ENCODE measurements around the gene RUNDC3A.

The RUNDC3A gene

DNA sequence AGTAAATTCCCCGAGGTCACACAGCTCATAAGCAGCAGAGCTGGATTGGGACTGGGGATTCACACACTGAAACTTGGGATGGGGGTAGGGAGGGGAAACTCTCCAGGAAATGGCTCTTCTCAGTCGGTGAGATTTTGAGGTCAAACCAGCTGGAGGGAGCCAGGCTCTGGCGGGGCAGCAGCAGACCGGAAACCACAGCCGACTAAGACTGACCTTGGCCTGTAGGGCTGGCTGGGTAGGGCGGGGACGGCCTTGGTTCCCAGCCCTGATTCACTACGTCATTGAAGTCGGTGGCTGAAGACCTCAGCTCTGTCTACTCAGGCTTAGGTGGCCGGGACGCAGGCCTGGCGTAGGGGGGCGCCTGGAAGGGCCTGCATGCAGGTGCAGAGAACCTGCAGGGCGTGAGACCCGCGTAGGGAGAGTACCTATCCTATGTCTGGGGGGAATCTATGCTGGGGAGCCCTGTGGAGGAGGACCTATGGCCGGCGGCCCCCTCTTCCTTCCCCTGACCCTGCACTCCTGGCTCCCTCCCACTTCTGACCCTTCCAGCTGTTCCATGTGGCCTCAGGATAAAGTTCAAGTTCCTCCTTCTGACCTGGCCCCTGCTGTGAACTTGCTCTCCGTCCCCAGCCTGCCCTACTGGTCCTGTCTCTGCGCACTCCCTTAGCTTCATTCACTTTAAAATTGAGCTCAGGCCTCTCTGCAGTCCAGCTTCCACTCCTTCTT, 28.6 kb upstream of the RUNDC3A start:
- no peaks in the 10 kb centered on the region for H3K9me3 ChIP-seq (ENCODE audit: insufficient read depth, low read length, severe bottlenecking)
- no peaks in the 10 kb centered on the region for H3K36me3 ChIP-seq (ENCODE audit: insufficient read depth, low read length)
- no peak overlapping the region for H3K4me3 ChIP-seq (ENCODE audit: low read depth in 1 of 2, low read length in 2 of 2)
- DNase-seq = no peak
- TF ChIP-seq EZH2 (IDR thresholded peaks at IDR 0.05; ENCODE audit: borderline replicate concordance, low read depth, low read length, severe bottlenecking) = no peak
- TF ChIP-seq, protein P1, sequence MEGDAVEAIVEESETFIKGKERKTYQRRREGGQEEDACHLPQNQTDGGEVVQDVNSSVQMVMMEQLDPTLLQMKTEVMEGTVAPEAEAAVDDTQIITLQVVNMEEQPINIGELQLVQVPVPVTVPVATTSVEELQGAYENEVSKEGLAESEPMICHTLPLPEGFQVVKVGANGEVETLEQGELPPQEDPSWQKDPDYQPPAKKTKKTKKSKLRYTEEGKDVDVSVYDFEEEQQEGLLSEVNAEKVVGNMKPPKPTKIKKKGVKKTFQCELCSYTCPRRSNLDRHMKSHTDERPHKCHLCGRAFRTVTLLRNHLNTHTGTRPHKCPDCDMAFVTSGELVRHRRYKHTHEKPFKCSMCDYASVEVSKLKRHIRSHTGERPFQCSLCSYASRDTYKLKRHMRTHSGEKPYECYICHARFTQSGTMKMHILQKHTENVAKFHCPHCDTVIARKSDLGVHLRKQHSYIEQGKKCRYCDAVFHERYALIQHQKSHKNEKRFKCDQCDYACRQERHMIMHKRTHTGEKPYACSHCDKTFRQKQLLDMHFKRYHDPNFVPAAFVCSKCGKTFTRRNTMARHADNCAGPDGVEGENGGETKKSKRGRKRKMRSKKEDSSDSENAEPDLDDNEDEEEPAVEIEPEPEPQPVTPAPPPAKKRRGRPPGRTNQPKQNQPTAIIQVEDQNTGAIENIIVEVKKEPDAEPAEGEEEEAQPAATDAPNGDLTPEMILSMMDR (IDR thresholded peaks at IDR 0.05; ENCODE audit: borderline replicate concordance, extremely low read depth, low read length, poor library complexity, severe bottlenecking) = no peak
- no peaks in the 10 kb centered on the region for H4K20me1 ChIP-seq (ENCODE audit: insufficient read depth, low read length)
- no peak overlapping the region for H3K4me2 ChIP-seq (ENCODE audit: insufficient read depth, low read length)
- H3K9ac ChIP-seq (ENCODE audit: low read depth, low read length) = no peak overlapping the region
- H3K27ac ChIP-seq (ENCODE audit: low read length) = no peak overlapping the region
- H3K27me3 ChIP-seq (ENCODE audit: insufficient read depth, low read length, poor library complexity) = peaks cover 16% of the 10 kb centered on the region
- no peak for ATAC-seq (ENCODE audit: insufficient read depth, low read depth)
- H3K79me2 ChIP-seq (ENCODE audit: insufficient read depth, low read length) = no peaks in the 10 kb centered on the region
- H3K4me1 ChIP-seq (ENCODE audit: insufficient read depth, low read length) = no peaks in the 10 kb centered on the region
- no peak overlapping the region for H2AFZ ChIP-seq (ENCODE audit: low read depth, low read length)

DNA sequence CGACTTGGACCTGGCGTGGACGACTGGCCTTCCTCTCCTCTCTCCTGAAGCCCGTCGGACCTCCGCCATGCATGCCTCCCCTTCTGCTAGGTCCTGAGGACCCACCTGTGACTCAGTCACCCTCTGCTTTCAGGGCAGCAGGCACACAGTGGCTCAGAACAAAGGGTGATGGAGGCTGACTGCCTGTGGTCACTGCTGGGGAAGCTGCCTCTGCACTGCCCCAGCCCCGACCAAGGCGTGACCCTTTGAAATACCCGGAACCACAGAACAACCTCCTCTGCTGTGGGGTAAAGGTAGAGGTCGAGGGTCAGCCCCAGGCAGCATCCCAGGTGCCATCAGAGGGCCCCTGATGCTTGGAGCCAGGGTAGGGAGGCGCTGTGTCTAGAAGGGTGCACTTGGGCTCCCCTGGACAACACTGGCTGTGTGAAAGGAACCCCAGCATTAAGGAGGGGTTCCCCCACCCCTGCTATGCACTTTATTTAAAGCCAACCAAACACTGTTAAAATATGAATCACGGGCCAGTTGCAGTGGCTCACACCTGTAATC, 27.9 kb upstream of the RUNDC3A start:
- Histone ChIP-seq H3K9me3 (ENCODE audit: insufficient read depth, low read length, severe bottlenecking) (no peaks in the 10 kb centered on the region), H3K4me2 (ENCODE audit: insufficient read depth, low read length) (no peak overlapping the region), H3K9ac (ENCODE audit: low read depth, low read length) (no peak overlapping the region), H4K20me1 (ENCODE audit: insufficient read depth, low read length) (no peaks in the 10 kb centered on the region), H3K36me3 (ENCODE audit: insufficient read depth, low read length) (no peaks in the 10 kb centered on the region), H3K79me2 (ENCODE audit: insufficient read depth, low read length) (no peaks in the 10 kb centered on the region), H3K4me1 (ENCODE audit: insufficient read depth, low read length) (no peaks in the 10 kb centered on the region), H3K27me3 (ENCODE audit: insufficient read depth, low read length, poor library complexity) (peaks cover 11% of the 10 kb centered on the region), H3K27ac (ENCODE audit: low read length) (no peak overlapping the region), H2AFZ (ENCODE audit: low read depth, low read length) (no peak overlapping the region), H3K4me3 (ENCODE audit: low read depth in 1 of 2, low read length in 2 of 2) (no peak overlapping the region)
- ATAC-seq (ENCODE audit: insufficient read depth, low read depth) (no peak), DNase-seq (no peak)
- TF ChIP-seq, protein P1 (IDR thresholded peaks at IDR 0.05; ENCODE audit: borderline replicate concordance, extremely low read depth, low read length, poor library complexity, severe bottlenecking) = no peak
- TF ChIP-seq EZH2 (IDR thresholded peaks at IDR 0.05; ENCODE audit: borderline replicate concordance, low read depth, low read length, severe bottlenecking) = no peak

DNA sequence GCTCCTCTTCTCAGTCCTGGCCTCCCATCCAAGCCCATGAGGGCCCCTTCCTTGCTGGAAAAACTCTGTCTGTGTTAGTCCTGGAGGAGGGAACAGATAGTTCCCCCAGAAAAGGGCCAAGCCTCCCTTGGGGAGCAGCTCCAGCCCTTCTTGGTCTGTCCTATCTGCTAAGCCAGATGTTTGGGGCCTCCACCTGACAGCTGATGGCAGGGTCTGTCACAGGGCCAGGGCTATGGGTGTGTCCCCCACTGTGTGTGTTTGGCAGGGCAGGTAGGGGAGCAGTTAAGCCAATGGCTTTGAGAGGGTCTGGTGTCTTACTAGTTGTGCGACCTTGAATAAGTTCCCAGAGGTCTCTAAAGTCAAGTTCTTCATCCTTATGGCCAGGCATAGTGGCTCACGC, 26.8 kb upstream of the RUNDC3A start:
- Histone ChIP-seq H3K36me3 (ENCODE audit: insufficient read depth, low read length) (no peaks in the 10 kb centered on the region), H2AFZ (ENCODE audit: low read depth, low read length) (no peak overlapping the region), H3K4me3 (ENCODE audit: low read depth in 1 of 2, low read length in 2 of 2) (no peak overlapping the region), H3K27ac (ENCODE audit: low read length) (no peak overlapping the region), H3K4me1 (ENCODE audit: insufficient read depth, low read length) (no peaks in the 10 kb centered on the region), H3K79me2 (ENCODE audit: insufficient read depth, low read length) (no peaks in the 10 kb centered on the region), H3K4me2 (ENCODE audit: insufficient read depth, low read length) (no peak overlapping the region), H4K20me1 (ENCODE audit: insufficient read depth, low read length) (no peaks in the 10 kb centered on the region), H3K9me3 (ENCODE audit: insufficient read depth, low read length, severe bottlenecking) (no peaks in the 10 kb centered on the region), H3K9ac (ENCODE audit: low read depth, low read length) (no peak overlapping the region), H3K27me3 (ENCODE audit: insufficient read depth, low read length, poor library complexity) (peaks cover 11% of the 10 kb centered on the region)
- TF ChIP-seq, protein P1 (IDR thresholded peaks at IDR 0.05; ENCODE audit: borderline replicate concordance, extremely low read depth, low read length, poor library complexity, severe bottlenecking) = no peak
- TF ChIP-seq EZH2 (IDR thresholded peaks at IDR 0.05; ENCODE audit: borderline replicate concordance, low read depth, low read length, severe bottlenecking) = no peak
- ATAC-seq (ENCODE audit: insufficient read depth, low read depth) = no peak
- no peak for DNase-seq
